HG02852 (cell line): ENCODE data around the gene OTUD3.
"Not testable (repeated sequence)": the region's sequence is repeated elsewhere in the genome, so short reads cannot be mapped to it uniquely, and the experiment has no call there.

Experiments
- ATAC-seq: cut with Tn5 transposase; IDR thresholded peaks from one replicate; pipeline ENCODE4 v1.9.1; 2021; ENCODE audit warnings: mild to moderate bottlenecking, moderate library complexity; ENCODE audit not compliant: unreplicated experiment

OTUD3 gene

GRCh38 chr1:19909971-19910370 is 27.8 kb downstream of the OTUD3 start:
- ATAC-seq: no peak

GRCh38 chr1:19910650-19911049 is 28.5 kb downstream of the OTUD3 start:
- no peak for ATAC-seq

- no peak for ATAC-seq
These were observed 35.9 kb downstream of the OTUD3 start for GRCh38 chr1:19918057-19918456.

GRCh38 chr1:19920132-19920710 is 38.0 kb downstream of the OTUD3 start:
- ATAC-seq: no peak

- no peak for ATAC-seq
These were observed 39.1 kb downstream of the OTUD3 start for GRCh38 chr1:19921310-19921709.

GRCh38 chr1:19922015-19922688 is 40.0 kb downstream of the OTUD3 start:
- no peak for ATAC-seq

GRCh38 chr1:19923137-19923952 is 41.1 kb downstream of the OTUD3 start, which contains the start of gene PLA2G2E:
Gene PLA2G2E, minus strand, starts transcription at chr1:19923617. Its CDS starts 58 bp downstream, at chr1:19923559.
- no peak for ATAC-seq

GRCh38 chr1:19923953-19924346 is 41.8 kb downstream of the OTUD3 start:
- no peak for ATAC-seq

GRCh38 chr1:19925342-19926070 is 43.3 kb downstream of the OTUD3 start:
- ATAC-seq: no peak

GRCh38 chr1:19926296-19927129 is 44.3 kb downstream of the OTUD3 start:
- ATAC-seq: no peak

GRCh38 chr1:19927130-19927421 is 44.9 kb downstream of the OTUD3 start:
- ATAC-seq: not testable (repeated sequence)

- no peak for ATAC-seq
These were observed 50.7 kb downstream of the OTUD3 start for GRCh38 chr1:19932866-19933265.

- ATAC-seq: no peak
These were observed 52.1 kb downstream of the OTUD3 start for GRCh38 chr1:19934336-19934735.

- no peak for ATAC-seq
These were observed 54.0 kb downstream of the OTUD3 start for GRCh38 chr1:19936061-19936750.

GRCh38 chr1:19938472-19938871 is 56.3 kb downstream of the OTUD3 start:
- no peak for ATAC-seq

GRCh38 chr1:19940486-19941205 is 58.5 kb downstream of the OTUD3 start:
- ATAC-seq: no peak

GRCh38 chr1:19941206-19941568 is 59.0 kb downstream of the OTUD3 start:
- ATAC-seq: no peak

GRCh38 chr1:19942088-19942487 is 59.9 kb downstream of the OTUD3 start:
- ATAC-seq: no peak

GRCh38 chr1:19942657-19943056 is 60.5 kb downstream of the OTUD3 start:
- no peak for ATAC-seq
